Measurements from ENCODE around the gene WDR73. TPM values are rescaled to one million over a fixed set of nuclear protein-coding genes. Genes with fewer than 3 reads are reported as not detected.

Gene WDR73
- total and polyA plus RNA-seq, 10 of the 15 experiments (the other 5 are each of a cell fraction or from before 2014, with no cell fraction given): 4.4 to 25.6 (median 16.3) TPM

DNA sequence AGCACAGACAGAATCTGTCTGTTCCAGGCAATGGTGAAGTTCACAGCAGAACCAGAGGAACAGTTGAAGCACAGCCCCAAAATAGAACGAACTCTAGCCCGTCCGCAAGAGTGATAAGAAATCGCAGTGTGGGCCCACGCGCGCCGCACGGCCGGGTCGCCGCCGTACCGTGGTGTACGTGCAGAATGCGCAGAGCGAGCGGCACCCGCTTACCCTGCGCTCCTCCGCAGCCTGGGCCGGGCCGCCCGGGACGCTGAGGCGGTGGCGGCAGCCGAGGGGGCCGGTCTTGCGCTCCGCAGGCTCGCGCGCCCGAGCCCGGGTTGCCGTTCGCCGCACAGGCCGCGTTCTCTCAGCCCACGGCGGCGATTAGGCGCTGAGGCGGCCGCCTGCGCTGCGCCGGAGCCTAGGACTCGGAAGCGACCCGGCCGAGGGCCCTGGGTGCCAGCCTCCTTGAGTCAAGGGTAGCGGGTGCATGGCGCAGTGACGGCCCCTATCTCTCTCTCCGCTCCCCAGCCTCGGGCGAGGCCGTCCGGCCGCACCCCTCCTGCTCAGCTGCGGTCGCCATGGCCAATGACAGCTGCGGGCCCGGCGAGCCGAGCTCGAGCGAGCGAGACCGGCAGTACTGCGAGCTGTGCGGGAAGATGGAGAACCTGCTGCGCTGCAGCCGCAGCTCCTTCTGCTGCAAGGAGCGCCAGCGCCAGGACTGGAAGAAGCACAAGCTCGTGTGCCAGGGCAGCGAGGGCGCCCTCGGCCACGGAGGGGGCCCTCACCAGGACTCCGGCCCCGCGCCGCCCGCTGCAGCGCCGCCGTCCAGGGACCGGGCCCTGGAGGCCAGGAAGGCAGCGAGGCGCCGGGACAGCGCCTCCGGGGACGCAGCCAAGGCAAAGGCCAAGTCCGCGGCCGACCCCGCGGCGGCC is 20.5 kb downstream of the WDR73 start:
- 1% methylated on average over 105 of the region's 105 CpGs for WGBS (ENCODE audit: insufficient coverage, insufficient replicate concordance, low lambda C conversion rate, missing lambda C conversion rate)
- Histone ChIP-seq H3K36me3 (ENCODE audit: control insufficient read depth in 2 of 2, insufficient read depth in 2 of 2, low read length in 1 of 2) (no peaks in the 10 kb centered on the region), H2AFZ (ENCODE audit: control insufficient read depth, low read depth, low read length) (peak overlapping the region; percentile 66), H3K4me2 (ENCODE audit: control insufficient read depth, insufficient read depth) (peak overlapping the region; percentile 84), H3K27me3 (replicated peaks in 1 of 2; ENCODE audit: control insufficient read depth in 2 of 2, insufficient read depth in 2 of 2, low read length in 1 of 2) (no peaks in the 10 kb centered on the region), H3K9ac (ENCODE audit: control insufficient read depth, insufficient read depth, low read length) (peak overlapping the region; percentile 42; the same call in 1 of the 2 replicates), H3K9me3 (replicated peaks; ENCODE audit: control insufficient read depth, insufficient read depth, low read length) (no peaks in the 10 kb centered on the region), H4K20me1 (ENCODE audit: control insufficient read depth, insufficient read depth) (no peaks in the 10 kb centered on the region), H3K27ac (ENCODE audit: control insufficient read depth, insufficient read depth) (peak overlapping the region; percentile 5; the same call in 1 of the 2 replicates), H3K79me2 (ENCODE audit: control insufficient read depth, insufficient read depth, low read length) (no peaks in the 10 kb centered on the region; the same call in 1 of the 2 replicates), H3K4me3 (peak overlapping the region; percentile 65), H3K4me1 (ENCODE audit: control insufficient read depth, insufficient read depth, low read length) (peaks cover 9% of the 10 kb centered on the region)
- SMC1A ChIA-PET (ENCODE audit: uncharacterized antibody, unreplicated experiment): interaction anchor here (1.3 to 2.5 kb wide), 4 partner anchors 18 to 35 kb away, joined by 3 to 11 read pairs (median 5); no protein-coding TSS in a partner anchor
- in situ Hi-C loops (cut with MboI) (no loop called here), intact Hi-C loops (cut with micrococcal nuclease; ENCODE audit: unreplicated experiment) (loop anchor here (2.0 kb wide), 1 partner anchor 35 kb away; no protein-coding TSS in a partner anchor)
- BruUV-seq (replicated peaks): no TSS peak
- FAIRE-seq (no peak), DNase-seq (ENCODE audit: low read depth, low spot score) (no peak), ATAC-seq (peak; percentile 67)
- RAD21 ChIA-PET (ENCODE audit: unreplicated experiment): interaction anchor here (0.6 to 0.8 kb wide), 2 partner anchors 32 to 94 kb away, joined by 3 to 4 read pairs; no protein-coding TSS in a partner anchor
- POLR2A ChIA-PET: interaction anchor here (0.6 kb wide), 1 partner anchor 14 kb away, joined by 5 read pairs; no protein-coding TSS in a partner anchor
- CTCF ChIA-PET: interaction anchor here (1.1 to 1.9 kb wide), 3 partner anchors 20 to 35 kb away, joined by 5 to 8 read pairs (median 6); partner anchors contain the start of genes WDR73 and ZSCAN2
- TF ChIP-seq EED (IDR thresholded peaks at IDR 0.05; ENCODE audit: low read depth) (0 out of 2 replicates have a peak, but pooled peaks have one; percentile 30), TAF1 (IDR thresholded peaks at IDR 0.05; ENCODE audit: borderline replicate concordance, low read depth, low read length) (no peak), ASH2L (IDR thresholded peaks at IDR 0.05; ENCODE audit: borderline replicate concordance, low read depth) (no peak), RBBP5 (conservative IDR thresholded peaks at IDR 0.05) (no peak), RFX5 (IDR thresholded peaks at IDR 0.05; ENCODE audit: low read depth, low read length) (no peak), TCF12 (IDR thresholded peaks at IDR 0.05; ENCODE audit: low read depth, low read length) (no peak), PML (IDR thresholded peaks at IDR 0.05; ENCODE audit: low read length) (no peak), POLR2A (IDR thresholded peaks at IDR 0.05; ENCODE audit: low read depth, low read length) (peak; percentile 54), YBX1 (IDR thresholded peaks at IDR 0.05) (no peak), JUNB (IDR thresholded peaks at IDR 0.05) (no peak), ZBED1 (IDR thresholded peaks at IDR 0.05; ENCODE audit: borderline replicate concordance) (no peak), NRF1 (conservative IDR thresholded peaks at IDR 0.05; ENCODE audit: low read depth, low read length) (no peak), SUPT20H (IDR thresholded peaks at IDR 0.05; ENCODE audit: borderline replicate concordance, control insufficient read depth, low read depth, low read length) (no peak), KDM1A (IDR thresholded peaks at IDR 0.05; ENCODE audit: borderline replicate concordance) (no peak), FOXM1 (IDR thresholded peaks at IDR 0.05; ENCODE audit: low read depth, low read length) (no peak)
- TF ChIP-seq, protein P1, sequence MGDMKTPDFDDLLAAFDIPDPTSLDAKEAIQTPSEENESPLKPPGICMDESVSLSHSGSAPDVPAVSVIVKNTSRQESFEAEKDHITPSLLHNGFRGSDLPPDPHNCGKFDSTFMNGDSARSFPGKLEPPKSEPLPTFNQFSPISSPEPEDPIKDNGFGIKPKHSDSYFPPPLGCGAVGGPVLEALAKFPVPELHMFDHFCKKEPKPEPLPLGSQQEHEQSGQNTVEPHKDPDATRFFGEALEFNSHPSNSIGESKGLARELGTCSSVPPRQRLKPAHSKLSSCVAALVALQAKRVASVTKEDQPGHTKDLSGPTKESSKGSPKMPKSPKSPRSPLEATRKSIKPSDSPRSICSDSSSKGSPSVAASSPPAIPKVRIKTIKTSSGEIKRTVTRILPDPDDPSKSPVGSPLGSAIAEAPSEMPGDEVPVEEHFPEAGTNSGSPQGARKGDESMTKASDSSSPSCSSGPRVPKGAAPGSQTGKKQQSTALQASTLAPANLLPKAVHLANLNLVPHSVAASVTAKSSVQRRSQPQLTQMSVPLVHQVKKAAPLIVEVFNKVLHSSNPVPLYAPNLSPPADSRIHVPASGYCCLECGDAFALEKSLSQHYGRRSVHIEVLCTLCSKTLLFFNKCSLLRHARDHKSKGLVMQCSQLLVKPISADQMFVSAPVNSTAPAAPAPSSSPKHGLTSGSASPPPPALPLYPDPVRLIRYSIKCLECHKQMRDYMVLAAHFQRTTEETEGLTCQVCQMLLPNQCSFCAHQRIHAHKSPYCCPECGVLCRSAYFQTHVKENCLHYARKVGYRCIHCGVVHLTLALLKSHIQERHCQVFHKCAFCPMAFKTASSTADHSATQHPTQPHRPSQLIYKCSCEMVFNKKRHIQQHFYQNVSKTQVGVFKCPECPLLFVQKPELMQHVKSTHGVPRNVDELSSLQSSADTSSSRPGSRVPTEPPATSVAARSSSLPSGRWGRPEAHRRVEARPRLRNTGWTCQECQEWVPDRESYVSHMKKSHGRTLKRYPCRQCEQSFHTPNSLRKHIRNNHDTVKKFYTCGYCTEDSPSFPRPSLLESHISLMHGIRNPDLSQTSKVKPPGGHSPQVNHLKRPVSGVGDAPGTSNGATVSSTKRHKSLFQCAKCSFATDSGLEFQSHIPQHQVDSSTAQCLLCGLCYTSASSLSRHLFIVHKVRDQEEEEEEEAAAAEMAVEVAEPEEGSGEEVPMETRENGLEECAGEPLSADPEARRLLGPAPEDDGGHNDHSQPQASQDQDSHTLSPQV (IDR thresholded peaks at IDR 0.05): no peak
